ENCODE data around the gene STOML1.
A peak's percentile ranks its signal among the peaks of the same experiment; 100 is the strongest.

The STOML1 gene

GRCh38 chr15:73952913-73953750 lies 39.0 kb downstream of the STOML1 start:
- Mint-ChIP-seq H3K4me1 (ENCODE audit: low read depth) (peaks cover 5% of the 10 kb centered on the region), H3K4me3 (no peak overlapping the region), H3K9me3 (ENCODE audit: low read depth) (no peaks in the 10 kb centered on the region), H3K36me3 (no peaks in the 10 kb centered on the region), H3K27me3 (no peaks in the 10 kb centered on the region), H3K27ac (no peak overlapping the region)

DNA sequence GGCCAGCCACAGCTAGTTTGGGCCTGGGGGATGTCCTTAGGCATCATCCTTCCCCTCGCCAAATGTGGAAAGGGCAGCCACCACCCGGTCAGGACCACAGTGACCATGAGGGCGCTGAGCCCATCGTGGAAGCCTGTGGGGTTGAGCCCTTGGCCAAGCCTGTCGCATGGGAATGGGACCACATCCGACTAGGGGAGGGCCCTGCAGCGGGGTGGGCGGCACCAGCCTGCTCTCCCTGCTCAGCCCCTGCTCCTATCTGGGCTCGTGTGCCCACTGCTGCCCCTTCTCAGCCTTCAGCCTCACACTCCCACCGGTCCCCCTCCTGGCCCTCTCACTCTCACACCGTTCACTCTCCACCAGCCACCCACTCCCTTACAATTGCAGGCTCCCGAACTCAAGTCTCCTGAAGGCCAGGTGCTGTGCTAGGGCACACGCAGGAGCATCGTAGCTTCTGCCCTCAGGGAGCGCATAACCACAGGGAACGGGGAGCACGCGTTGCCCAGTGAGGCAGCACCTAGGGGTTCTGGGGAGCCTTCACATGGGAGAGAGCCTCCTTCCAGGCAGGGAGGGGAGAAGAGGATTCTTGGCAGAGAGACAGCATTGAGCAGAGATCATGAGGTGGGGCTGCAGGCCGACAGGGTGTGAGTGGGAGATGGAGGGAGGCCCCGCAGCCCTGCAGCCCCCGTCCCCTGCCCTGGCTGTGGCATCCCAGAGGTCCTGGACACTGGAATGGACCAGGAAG lies 39.8 kb downstream of the STOML1 start:
- Mint-ChIP-seq H3K4me1 (ENCODE audit: low read depth) (peaks cover 3% of the 10 kb centered on the region), H3K9me3 (ENCODE audit: low read depth) (no peaks in the 10 kb centered on the region), H3K27ac (peak overlapping the region; percentile 64), H3K36me3 (no peaks in the 10 kb centered on the region), H3K4me3 (no peak overlapping the region), H3K27me3 (no peaks in the 10 kb centered on the region)

DNA sequence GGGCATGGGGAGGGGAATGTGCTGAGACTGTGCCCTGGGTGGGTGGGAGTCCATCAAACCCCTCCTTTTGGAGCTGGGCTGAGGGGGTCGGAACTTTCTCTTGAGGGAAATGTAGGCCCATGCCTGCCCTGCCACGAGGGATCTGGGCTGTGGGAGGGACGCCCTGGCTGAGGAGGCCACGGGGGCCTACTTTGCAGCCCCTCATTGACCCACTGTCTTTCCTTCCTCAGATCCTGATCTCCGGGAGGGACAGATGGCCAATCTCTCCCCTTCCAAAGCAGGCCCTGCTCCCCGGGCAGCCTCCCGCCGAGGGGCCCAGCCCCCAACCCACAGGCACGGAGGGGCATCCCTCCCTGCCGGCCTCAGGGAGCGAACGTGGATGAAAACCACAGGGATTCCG lies 40.5 kb downstream of the STOML1 start:
- Mint-ChIP-seq H3K9me3 (ENCODE audit: low read depth) (no peaks in the 10 kb centered on the region), H3K27me3 (no peaks in the 10 kb centered on the region), H3K4me3 (no peak overlapping the region), H3K4me1 (ENCODE audit: low read depth) (peaks cover 3% of the 10 kb centered on the region), H3K36me3 (no peaks in the 10 kb centered on the region), H3K27ac (no peak overlapping the region)

- peaks cover 3% of the 10 kb centered on the region for H3K4me1 Mint-ChIP-seq (ENCODE audit: low read depth)
- H3K27ac Mint-ChIP-seq, result peak overlapping the region; percentile 80
- no peaks in the 10 kb centered on the region for H3K36me3 Mint-ChIP-seq
- no peaks in the 10 kb centered on the region for H3K9me3 Mint-ChIP-seq (ENCODE audit: low read depth)
- no peak overlapping the region for H3K4me3 Mint-ChIP-seq
- no peaks in the 10 kb centered on the region for H3K27me3 Mint-ChIP-seq
Observed at GRCh38 chr15:73950831-73951561, 41.1 kb downstream of the STOML1 start.

GRCh38 chr15:73950479-73950830 lies 41.6 kb downstream of the STOML1 start:
- Mint-ChIP-seq H3K36me3 (no peaks in the 10 kb centered on the region), H3K9me3 (ENCODE audit: low read depth) (no peaks in the 10 kb centered on the region), H3K27me3 (no peaks in the 10 kb centered on the region), H3K4me1 (ENCODE audit: low read depth) (peaks cover 3% of the 10 kb centered on the region), H3K4me3 (no peak overlapping the region), H3K27ac (no peak overlapping the region)

DNA sequence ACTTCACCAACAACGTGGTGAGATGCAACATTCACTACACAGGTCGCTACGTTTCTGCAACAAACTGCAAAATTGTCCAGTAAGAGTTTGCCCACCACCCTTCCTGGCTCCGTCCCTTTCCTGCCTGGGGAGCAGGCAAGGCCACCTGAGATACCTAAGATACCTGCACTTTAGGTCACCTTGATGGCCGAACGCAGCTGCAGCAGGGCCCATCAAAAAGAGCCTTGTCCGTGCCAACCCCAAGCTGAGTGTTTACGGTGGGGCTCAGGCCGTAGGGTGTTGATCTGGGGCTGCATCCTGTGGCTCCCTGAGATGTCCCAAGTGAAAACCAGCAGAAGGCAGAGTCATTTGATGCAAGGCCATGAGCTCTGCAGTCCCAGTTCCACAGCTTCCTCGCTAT lies 42.6 kb downstream of the STOML1 start:
- Mint-ChIP-seq H3K4me3 (no peak overlapping the region), H3K9me3 (ENCODE audit: low read depth) (no peaks in the 10 kb centered on the region), H3K27ac (no peak overlapping the region), H3K4me1 (ENCODE audit: low read depth) (peaks cover 3% of the 10 kb centered on the region), H3K36me3 (no peaks in the 10 kb centered on the region), H3K27me3 (no peaks in the 10 kb centered on the region)

GRCh38 chr15:73948982-73949381 lies 43.1 kb downstream of the STOML1 start:
- Mint-ChIP-seq H3K27me3 (no peaks in the 10 kb centered on the region), H3K4me3 (no peak overlapping the region), H3K9me3 (ENCODE audit: low read depth) (no peaks in the 10 kb centered on the region), H3K27ac (no peak overlapping the region), H3K36me3 (no peaks in the 10 kb centered on the region), H3K4me1 (ENCODE audit: low read depth) (peaks cover 3% of the 10 kb centered on the region)

DNA sequence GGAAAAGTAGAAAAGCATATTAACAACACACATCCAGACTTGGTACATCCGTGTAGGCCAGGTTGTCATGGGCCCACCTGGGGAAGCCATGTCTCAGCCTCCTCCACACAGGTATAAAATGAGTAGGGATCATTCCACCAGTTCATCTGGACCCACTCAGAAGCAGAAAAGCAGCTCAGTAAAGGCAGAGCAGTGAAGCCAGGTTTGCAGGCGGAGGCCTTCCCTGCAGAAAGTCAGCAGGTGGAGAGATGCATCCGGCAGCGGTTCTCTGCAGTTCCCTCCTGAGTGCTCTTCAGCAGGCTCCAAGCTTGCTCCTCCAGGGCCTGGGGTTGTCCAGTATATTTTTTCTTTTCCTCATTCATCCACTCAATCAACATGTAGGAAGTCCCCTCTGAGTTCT lies 43.7 kb downstream of the STOML1 start:
- Mint-ChIP-seq H3K27ac (no peak overlapping the region), H3K4me3 (no peak overlapping the region), H3K4me1 (ENCODE audit: low read depth) (peaks cover 3% of the 10 kb centered on the region), H3K9me3 (ENCODE audit: low read depth) (no peaks in the 10 kb centered on the region), H3K27me3 (no peaks in the 10 kb centered on the region), H3K36me3 (no peaks in the 10 kb centered on the region)

DNA sequence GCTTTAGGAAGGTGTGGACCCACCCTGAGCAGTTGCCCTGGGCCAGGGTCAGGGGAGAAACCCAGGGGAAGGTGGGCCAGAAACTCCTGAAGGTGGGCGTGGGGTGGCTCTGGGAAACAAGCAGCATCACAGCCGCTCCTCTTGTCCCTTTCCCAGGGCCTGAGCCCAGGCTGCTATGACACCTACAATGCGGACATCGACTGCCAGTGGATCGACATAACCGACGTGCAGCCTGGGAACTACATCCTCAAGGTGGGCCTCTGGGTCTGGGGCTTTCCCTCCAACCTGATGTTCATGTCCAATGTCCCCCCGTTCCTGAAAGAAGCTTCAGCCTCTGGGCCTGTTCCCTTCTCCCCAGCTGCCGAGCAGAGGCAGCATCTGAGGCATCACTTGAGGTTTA lies 44.4 kb downstream of the STOML1 start:
- Mint-ChIP-seq H3K36me3 (no peaks in the 10 kb centered on the region), H3K27ac (no peak overlapping the region), H3K27me3 (no peaks in the 10 kb centered on the region), H3K4me3 (no peak overlapping the region), H3K4me1 (ENCODE audit: low read depth) (peaks cover 4% of the 10 kb centered on the region), H3K9me3 (ENCODE audit: low read depth) (no peaks in the 10 kb centered on the region)

DNA sequence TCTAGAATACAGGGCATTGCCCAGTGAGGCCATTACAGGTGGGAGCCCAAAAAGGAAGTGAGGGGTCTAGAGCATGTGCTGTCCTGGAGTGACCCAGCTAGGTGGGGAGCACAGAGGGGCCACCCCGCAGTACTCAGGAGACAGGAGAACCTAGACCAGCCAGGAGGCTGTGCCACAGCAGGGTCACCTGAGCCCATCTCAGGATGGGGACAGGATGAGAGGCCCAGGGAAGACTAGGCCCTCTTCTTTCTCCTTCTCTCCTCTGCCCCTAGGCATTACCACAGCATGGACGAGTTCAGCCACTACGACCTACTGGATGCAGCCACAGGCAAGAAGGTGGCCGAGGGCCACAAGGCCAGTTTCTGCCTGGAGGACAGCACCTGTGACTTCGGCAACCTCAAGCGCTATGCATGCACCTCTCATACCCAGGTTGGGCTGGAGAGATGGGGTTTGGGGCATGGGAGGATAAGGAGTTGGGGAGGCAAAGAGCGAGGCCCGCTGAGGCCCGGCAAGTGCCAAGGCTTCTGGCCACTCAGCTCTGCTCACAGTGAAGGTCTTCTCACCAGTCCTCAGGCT lies 45.2 kb downstream of the STOML1 start:
- Mint-ChIP-seq H3K36me3 (no peaks in the 10 kb centered on the region), H3K27ac (no peak overlapping the region), H3K4me3 (no peak overlapping the region), H3K4me1 (ENCODE audit: low read depth) (peaks cover 10% of the 10 kb centered on the region), H3K27me3 (no peaks in the 10 kb centered on the region), H3K9me3 (ENCODE audit: low read depth) (no peaks in the 10 kb centered on the region)

GRCh38 chr15:73946046-73946721 lies 45.9 kb downstream of the STOML1 start:
- no peaks in the 10 kb centered on the region for H3K27me3 Mint-ChIP-seq
- no peak overlapping the region for H3K4me3 Mint-ChIP-seq
- H3K9me3 Mint-ChIP-seq (ENCODE audit: low read depth), result no peaks in the 10 kb centered on the region
- H3K27ac Mint-ChIP-seq, result no peak overlapping the region
- H3K4me1 Mint-ChIP-seq (ENCODE audit: low read depth), result peaks cover 14% of the 10 kb centered on the region
- H3K36me3 Mint-ChIP-seq, result no peaks in the 10 kb centered on the region

- Mint-ChIP-seq H3K4me3 (no peak overlapping the region), H3K27me3 (no peaks in the 10 kb centered on the region), H3K4me1 (ENCODE audit: low read depth) (peaks cover 13% of the 10 kb centered on the region), H3K27ac (no peak overlapping the region), H3K36me3 (no peaks in the 10 kb centered on the region), H3K9me3 (ENCODE audit: low read depth) (no peaks in the 10 kb centered on the region)
Observed at GRCh38 chr15:73945130-73945508, 47.0 kb downstream of the STOML1 start.

DNA sequence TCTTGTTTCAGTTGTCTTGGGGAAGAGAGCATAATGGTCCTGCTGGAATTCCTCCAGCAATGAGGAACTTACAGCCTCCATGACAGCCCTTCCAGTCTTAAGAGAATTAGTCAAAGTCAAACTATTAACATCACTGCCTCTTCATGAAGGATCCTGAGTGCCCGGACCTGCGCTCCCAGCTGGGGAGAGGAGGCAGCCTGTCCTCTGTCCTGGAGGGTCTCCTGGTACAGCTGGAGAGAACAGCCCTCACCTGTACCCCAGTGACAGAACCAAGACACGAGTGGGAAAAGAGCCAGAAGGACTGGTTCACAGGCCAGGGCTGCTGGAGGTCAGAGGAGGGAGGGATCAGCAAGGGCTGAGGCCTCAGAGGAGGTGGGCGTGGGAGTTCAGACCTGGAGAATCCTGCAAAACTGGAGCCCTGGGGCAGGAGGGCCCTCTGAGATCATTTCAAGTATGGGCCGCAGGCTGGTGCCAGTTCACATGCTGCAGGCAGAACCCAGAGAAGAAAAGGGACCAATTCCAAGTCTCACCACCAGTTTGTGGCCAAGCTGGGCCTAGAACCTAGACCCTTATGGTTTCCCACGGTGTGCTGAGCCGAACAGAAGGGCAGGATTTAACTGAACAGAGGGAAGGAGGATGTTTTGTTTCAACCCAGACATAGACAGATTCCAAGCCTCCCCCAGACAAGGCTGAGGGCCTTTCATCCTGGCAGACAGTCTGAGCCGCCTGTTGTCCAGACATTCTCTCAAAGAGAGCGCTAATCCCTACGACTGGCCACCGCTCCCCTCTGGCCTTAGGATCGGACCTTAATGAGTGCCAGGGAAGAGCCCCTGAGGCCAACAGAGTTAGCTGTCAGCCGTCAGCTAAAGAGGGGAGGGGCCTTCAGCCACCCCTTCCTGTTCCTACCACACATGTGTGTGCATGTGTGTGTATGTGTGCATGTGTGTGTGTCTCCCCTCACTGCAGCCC lies 47.6 kb downstream of the STOML1 start:
- H3K4me3 Mint-ChIP-seq, result no peak overlapping the region
- H3K36me3 Mint-ChIP-seq, result no peaks in the 10 kb centered on the region
- H3K9me3 Mint-ChIP-seq (ENCODE audit: low read depth), result no peaks in the 10 kb centered on the region
- H3K27ac Mint-ChIP-seq, result no peak overlapping the region
- H3K27me3 Mint-ChIP-seq, result no peaks in the 10 kb centered on the region
- peaks cover 13% of the 10 kb centered on the region for H3K4me1 Mint-ChIP-seq (ENCODE audit: low read depth)
